ENCODE measurements around the gene TRIM60.
"Not testable (repeated sequence)": the region's sequence is repeated elsewhere in the genome, so short reads cannot be mapped to it uniquely, and the experiment has no call there.

The TRIM60 gene

GRCh38 chr4:165031436-165032211 lies at the start of gene TRIM60:
TRIM60 (plus strand) TSS chr4:165031999; CDS start chr4:165040073, 8,074 bp downstream.
- DNase-seq = no peak

GRCh38 chr4:164989471-164989870 lies 42.3 kb upstream of the TRIM60 start:
- DNase-seq = no peak

GRCh38 chr4:164990786-164991185 lies 41.0 kb upstream of the TRIM60 start:
- DNase-seq = not testable (repeated sequence)

- DNase-seq = not testable (repeated sequence)
Measured at GRCh38 chr4:164996123-164996522, 35.7 kb upstream of the TRIM60 start.

GRCh38 chr4:164997324-164997723 lies 34.5 kb upstream of the TRIM60 start:
- no peak for DNase-seq

- DNase-seq = no peak
Measured at GRCh38 chr4:164997941-164998340, 33.9 kb upstream of the TRIM60 start.

GRCh38 chr4:164998526-164999080 lies 33.2 kb upstream of the TRIM60 start:
- DNase-seq = not testable (repeated sequence)

- not testable (repeated sequence) for DNase-seq
Measured at GRCh38 chr4:165001957-165002356, 29.8 kb upstream of the TRIM60 start.

- DNase-seq = no peak
Measured at GRCh38 chr4:165005352-165005925, 26.4 kb upstream of the TRIM60 start.

- DNase-seq = no peak
Measured at GRCh38 chr4:165006456-165006855, 25.3 kb upstream of the TRIM60 start.

GRCh38 chr4:165006886-165007285 lies 24.9 kb upstream of the TRIM60 start:
- DNase-seq = no peak

GRCh38 chr4:165009493-165010227 lies 22.1 kb upstream of the TRIM60 start:
- no peak for DNase-seq

GRCh38 chr4:165010487-165010886 lies 21.3 kb upstream of the TRIM60 start:
- DNase-seq = no peak

- DNase-seq = no peak
Measured at GRCh38 chr4:165010991-165011390, 20.8 kb upstream of the TRIM60 start.

- no peak for DNase-seq
Measured at GRCh38 chr4:165011403-165011802, 20.4 kb upstream of the TRIM60 start.

GRCh38 chr4:165013691-165014090 lies 18.1 kb upstream of the TRIM60 start:
- DNase-seq = no peak

GRCh38 chr4:165016971-165017370 lies 14.8 kb upstream of the TRIM60 start:
- no peak for DNase-seq

- DNase-seq = not testable (repeated sequence)
Measured at GRCh38 chr4:165019995-165020394, 11.8 kb upstream of the TRIM60 start.

- not testable (repeated sequence) for DNase-seq
Measured at GRCh38 chr4:165025782-165026181, 6.0 kb upstream of the TRIM60 start.

- DNase-seq = no peak
Measured at GRCh38 chr4:165027762-165028402, 3.9 kb upstream of the TRIM60 start.

GRCh38 chr4:165048170-165048569 lies 16.4 kb downstream of the TRIM60 start:
- no peak for DNase-seq

- DNase-seq = no peak
Measured at GRCh38 chr4:165052627-165053026, 20.8 kb downstream of the TRIM60 start.

- no peak for DNase-seq
Measured at GRCh38 chr4:165053645-165054044, 21.8 kb downstream of the TRIM60 start, which contains the start of gene TRIM75. TRIM75 (plus strand) TSS chr4:165053866; CDS start chr4:165059148, 5,282 bp downstream.
